OCI-LY1 (cell line): ENCODE data around the gene AMD1.
"Not testable (repeated sequence)": the region's sequence is repeated elsewhere in the genome, so short reads cannot be mapped to it uniquely, and the experiment has no call there.

ENCODE experiments used
- H2AFZ ChIP-seq: fragments of 200-600 bp; sonication (generic), shearing (Covaris generic); 2 replicates; pipeline ENCODE4 v1.6.0; 2014; ENCODE audit warnings: antibody characterized with exemption, mild to moderate bottlenecking, low read length
- H3F3A ChIP-seq: fragments of 200-600 bp; sonication (generic), shearing (Covaris generic); 2 replicates; pipeline ENCODE4 v1.6.0; 2014; ENCODE audit warnings: mild to moderate bottlenecking, antibody characterized with exemption, low read length, moderate library complexity; ENCODE audit not compliant: insufficient read depth
- H3K27ac ChIP-seq: fragments of 200-600 bp; sonication (generic); 2 replicates; pipeline ENCODE4 v1.5.1; 2014; ENCODE audit warnings: low read length, mixed run types, mild to moderate bottlenecking, low read depth; ENCODE audit not compliant: poor library complexity, severe bottlenecking
- H3K27me3 ChIP-seq: fragments of 200-600 bp; sonication (generic); 2 replicates; pipeline ENCODE4 v1.6.0; 2014; ENCODE audit warnings: antibody characterized with exemption, mild to moderate bottlenecking, low read length, moderate library complexity; ENCODE audit not compliant: insufficient read depth
- H3K36me3 ChIP-seq: fragments of 200-600 bp; sonication (generic); 2 replicates; pipeline ENCODE4 v1.6.1; 2014; ENCODE audit warnings: mild to moderate bottlenecking, antibody characterized with exemption, low read length, moderate library complexity, mixed read lengths; ENCODE audit not compliant: insufficient read depth
- H3K4me1 ChIP-seq: fragments of 200-600 bp; sonication (generic); 2 replicates; pipeline ENCODE4 v1.5.1; 2014; ENCODE audit warnings: mild to moderate bottlenecking, low read length, moderate library complexity; ENCODE audit not compliant: insufficient read depth, severe bottlenecking
- H3K4me2 ChIP-seq: fragments of 200-600 bp; sonication (generic), shearing (Covaris generic); 2 replicates; pipeline ENCODE4 v1.6.1; 2014; ENCODE audit warnings: low read length
- H3K4me3 ChIP-seq: fragments of 200-600 bp; sonication (generic); 2 replicates; pipeline ENCODE4 v1.5.1; 2014; ENCODE audit warnings: low read length, low read depth, mild to moderate bottlenecking, mixed read lengths; ENCODE audit not compliant: poor library complexity, severe bottlenecking
- H3K79me2 ChIP-seq: fragments of 200-600 bp; shearing (Covaris generic); 2 replicates; pipeline ENCODE4 v1.6.1; 2016; ENCODE audit warnings: mixed run types, low read length, mixed read lengths; ENCODE audit not compliant: insufficient read depth
- H3K9ac ChIP-seq: fragments of 200-600 bp; sonication (generic), shearing (Covaris generic); 2 replicates; pipeline ENCODE4 v1.6.1; 2014; ENCODE audit warnings: mild to moderate bottlenecking, low read length, mixed read lengths
- H3K9me2 ChIP-seq: fragments of 200-600 bp; sonication (generic), shearing (Covaris generic); 2 replicates; pipeline ENCODE4 v1.6.1; 2014; ENCODE audit warnings: low read depth, mild to moderate bottlenecking, low read length, mixed read lengths
- H3K9me3 ChIP-seq: fragments of 200-600 bp; shearing (Covaris generic); 2 replicates; pipeline ENCODE4 v1.6.1; 2014; ENCODE audit warnings: low read length, mixed read lengths
- H4K20me1 ChIP-seq: fragments of 200-600 bp; sonication (generic), shearing (Covaris generic); 2 replicates; pipeline ENCODE4 v1.6.0; 2016; ENCODE audit warnings: mild to moderate bottlenecking, low read length; ENCODE audit not compliant: insufficient read depth
- CTCF ChIP-seq: fragments of 200-600 bp; sonication (generic), shearing (Covaris generic); IDR thresholded peaks from 2 replicates; pipeline ENCODE4 v1.5.1; 2017; ENCODE audit warnings: mild to moderate bottlenecking, antibody characterized with exemption, low read length, moderate library complexity, mixed read lengths
- EZH2 ChIP-seq: fragments of 200-600 bp; sonication (generic), shearing (Covaris generic); IDR thresholded peaks from 2 replicates; pipeline ENCODE4 v1.8.0; 2017; ENCODE audit warnings: borderline replicate concordance, mixed run types, mild to moderate bottlenecking, antibody characterized with exemption, low read length, moderate library complexity, mixed read lengths

The AMD1 gene

GRCh38 chr6:110898111-110898510, 23.5 kb downstream of the AMD1 start:
- Histone ChIP-seq H4K20me1 (no peaks in the 10 kb centered on the region), H3K9ac (no peak overlapping the region), H3K4me1 (no peaks in the 10 kb centered on the region), H3F3A (no peaks in the 10 kb centered on the region), H3K4me3 (no peak overlapping the region), H3K9me2 (no peaks in the 10 kb centered on the region), H2AFZ (no peak overlapping the region), H3K36me3 (peaks cover 63% of the 10 kb centered on the region), H3K4me2 (no peak overlapping the region), H3K27me3 (no peaks in the 10 kb centered on the region), H3K9me3 (no peaks in the 10 kb centered on the region), H3K79me2 (0 out of 2 replicates have a peak, but pooled peaks cover under 1% of the 10 kb centered on the region), H3K27ac (no peak overlapping the region)
- TF ChIP-seq CTCF (no peak), EZH2 (no peak)

GRCh38 chr6:110900028-110900598, 25.5 kb downstream of the AMD1 start:
- Histone ChIP-seq H3K9me3 (no peaks in the 10 kb centered on the region), H3K27me3 (no peaks in the 10 kb centered on the region), H3K4me3 (no peak overlapping the region), H3K4me2 (no peak overlapping the region), H3K79me2 (no peaks in the 10 kb centered on the region), H3K4me1 (no peaks in the 10 kb centered on the region), H3F3A (no peaks in the 10 kb centered on the region), H3K9me2 (no peaks in the 10 kb centered on the region), H3K27ac (no peak overlapping the region), H2AFZ (no peak overlapping the region), H3K9ac (no peak overlapping the region), H4K20me1 (no peaks in the 10 kb centered on the region), H3K36me3 (peaks cover 44% of the 10 kb centered on the region)
- TF ChIP-seq EZH2 (no peak), CTCF (no peak)

- H3K9me2 ChIP-seq, H4K20me1 ChIP-seq, H2AFZ ChIP-seq, H3K27me3 ChIP-seq, H3K9me3 ChIP-seq, H3K4me2 ChIP-seq, H3K9ac ChIP-seq, H3K4me3 ChIP-seq, H3K79me2 ChIP-seq, H3F3A ChIP-seq, H3K27ac ChIP-seq, H3K4me1 ChIP-seq: not testable (repeated sequence)
- H3K36me3 ChIP-seq, result peaks cover 29% of the 10 kb centered on the region
These were observed 27.0 kb downstream of the AMD1 start for GRCh38 chr6:110901601-110902000.

- H3K9ac ChIP-seq, result no peak overlapping the region
- H3K9me3 ChIP-seq, result no peaks in the 10 kb centered on the region
- H2AFZ ChIP-seq, result no peak overlapping the region
- no peak overlapping the region for H3K4me2 ChIP-seq
- no peaks in the 10 kb centered on the region for H4K20me1 ChIP-seq
- TF ChIP-seq CTCF (no peak), EZH2 (no peak)
- peaks cover 24% of the 10 kb centered on the region for H3K36me3 ChIP-seq
- H3K9me2 ChIP-seq, result no peaks in the 10 kb centered on the region
- H3K27me3 ChIP-seq, result no peaks in the 10 kb centered on the region
- H3K79me2 ChIP-seq, result no peaks in the 10 kb centered on the region
- no peak overlapping the region for H3K4me3 ChIP-seq
- no peaks in the 10 kb centered on the region for H3F3A ChIP-seq
- H3K4me1 ChIP-seq, result no peaks in the 10 kb centered on the region
- no peak overlapping the region for H3K27ac ChIP-seq
These were observed 27.5 kb downstream of the AMD1 start for GRCh38 chr6:110902091-110902490.

GRCh38 chr6:110906273-110906672, 31.7 kb downstream of the AMD1 start:
- H3K27ac ChIP-seq, H4K20me1 ChIP-seq, H3K9me2 ChIP-seq, H3K27me3 ChIP-seq, H3K9me3 ChIP-seq, H3K4me1 ChIP-seq, H3K4me3 ChIP-seq, H3K79me2 ChIP-seq, H3K9ac ChIP-seq, H3K36me3 ChIP-seq, H2AFZ ChIP-seq, H3K4me2 ChIP-seq, H3F3A ChIP-seq: not testable (repeated sequence)
